HG03064 (cell line): ENCODE results near the gene CNTNAP2.

ENCODE experiments used
- ATAC-seq: cut with Tn5 transposase; IDR thresholded peaks from one replicate; pipeline ENCODE4 v1.9.1; 2021; ENCODE audit warnings: low read depth; ENCODE audit not compliant: unreplicated experiment

The CNTNAP2 gene

DNA sequence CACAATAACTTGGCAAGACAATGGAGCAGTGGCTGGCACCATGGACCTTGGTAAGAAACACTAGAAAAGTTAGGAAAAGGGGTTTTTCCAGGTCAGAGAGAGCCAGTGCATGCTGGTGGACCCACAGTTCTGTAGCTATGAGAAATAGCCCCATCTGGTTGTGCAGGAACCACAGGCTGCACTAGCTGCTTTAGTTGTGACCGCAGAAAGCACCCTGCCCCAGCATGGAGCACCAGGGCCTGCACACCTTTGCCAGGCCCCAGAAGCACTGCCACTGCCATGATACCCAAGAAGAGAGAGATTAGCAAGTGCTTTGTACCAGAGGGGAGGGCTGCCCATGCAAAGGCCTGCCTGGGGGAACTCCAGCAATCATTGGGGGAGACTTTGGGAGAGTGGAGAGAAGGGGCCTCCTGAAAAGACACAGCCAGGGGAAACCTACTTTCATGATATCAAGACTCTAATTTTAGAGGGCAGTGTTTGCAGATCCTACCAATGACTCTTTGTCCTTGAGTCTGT is 2217.9 kb downstream of the CNTNAP2 start:
- no peak for ATAC-seq

DNA sequence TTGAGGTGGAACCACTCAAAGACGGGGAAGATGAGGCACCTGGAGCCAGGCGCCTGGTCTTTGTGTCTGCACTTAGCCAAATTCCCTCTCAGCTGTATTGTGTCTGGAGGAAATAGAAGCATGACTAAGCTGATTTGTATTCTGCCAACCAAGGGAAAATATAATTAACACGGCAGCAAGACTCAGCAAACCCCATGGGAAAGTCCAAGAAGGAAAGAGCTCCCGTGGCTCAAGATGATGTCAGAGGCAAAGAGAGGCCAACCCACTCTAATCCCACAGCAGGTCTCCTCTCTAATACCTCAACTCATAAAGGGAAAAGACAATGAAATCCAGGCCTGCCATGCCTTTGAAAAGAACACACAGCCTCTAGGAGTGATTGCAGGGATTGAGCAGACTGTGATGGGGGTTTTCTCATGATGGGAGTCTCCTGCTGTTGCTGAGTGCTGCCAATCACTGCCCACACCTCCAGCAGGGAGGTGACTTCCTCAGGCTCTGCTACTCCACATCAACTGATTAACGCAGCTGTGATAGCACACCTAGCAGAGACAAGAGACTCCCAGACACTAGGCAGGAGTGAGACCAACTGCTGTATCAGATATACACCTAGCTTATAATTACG is 2218.5 kb downstream of the CNTNAP2 start:
- no peak for ATAC-seq

DNA sequence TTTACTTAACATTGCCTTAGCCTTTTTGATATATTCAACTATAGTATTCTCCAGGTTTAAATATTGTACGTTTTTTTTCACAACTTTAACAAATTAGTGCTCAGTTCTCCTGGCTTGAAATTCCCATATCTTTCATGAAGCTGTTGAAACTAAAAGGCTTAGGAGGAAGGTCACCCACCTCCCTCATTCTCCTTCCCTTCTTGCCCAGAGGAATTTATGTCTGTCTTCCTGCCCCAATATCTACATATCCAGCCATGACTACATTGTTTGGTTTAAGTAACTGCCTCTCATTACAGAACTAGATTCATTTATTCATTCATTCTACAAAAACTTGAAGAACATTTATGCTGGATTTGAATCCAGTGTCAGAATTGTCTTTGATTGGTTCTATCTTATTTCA is 2219.2 kb downstream of the CNTNAP2 start:
- no peak for ATAC-seq

DNA sequence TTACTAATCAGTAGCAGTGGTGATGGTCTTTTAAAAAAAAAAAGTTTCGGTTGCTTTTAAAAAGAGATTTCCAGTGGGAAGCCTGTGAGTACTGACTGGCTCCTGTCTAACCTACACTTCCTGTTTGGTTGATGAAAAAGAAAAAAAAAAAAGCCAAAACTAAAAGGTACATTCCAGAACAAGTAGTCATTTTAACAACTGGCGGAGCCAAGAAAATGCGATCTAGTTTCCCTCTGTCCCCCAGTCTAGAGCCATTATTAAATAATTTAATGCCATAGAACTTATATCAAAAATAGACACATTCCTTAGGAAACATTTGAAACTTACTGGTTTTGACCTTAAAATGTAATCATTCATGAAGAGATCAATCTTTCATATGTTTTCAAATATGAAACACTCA is 2219.8 kb downstream of the CNTNAP2 start:
- ATAC-seq = no peak

DNA sequence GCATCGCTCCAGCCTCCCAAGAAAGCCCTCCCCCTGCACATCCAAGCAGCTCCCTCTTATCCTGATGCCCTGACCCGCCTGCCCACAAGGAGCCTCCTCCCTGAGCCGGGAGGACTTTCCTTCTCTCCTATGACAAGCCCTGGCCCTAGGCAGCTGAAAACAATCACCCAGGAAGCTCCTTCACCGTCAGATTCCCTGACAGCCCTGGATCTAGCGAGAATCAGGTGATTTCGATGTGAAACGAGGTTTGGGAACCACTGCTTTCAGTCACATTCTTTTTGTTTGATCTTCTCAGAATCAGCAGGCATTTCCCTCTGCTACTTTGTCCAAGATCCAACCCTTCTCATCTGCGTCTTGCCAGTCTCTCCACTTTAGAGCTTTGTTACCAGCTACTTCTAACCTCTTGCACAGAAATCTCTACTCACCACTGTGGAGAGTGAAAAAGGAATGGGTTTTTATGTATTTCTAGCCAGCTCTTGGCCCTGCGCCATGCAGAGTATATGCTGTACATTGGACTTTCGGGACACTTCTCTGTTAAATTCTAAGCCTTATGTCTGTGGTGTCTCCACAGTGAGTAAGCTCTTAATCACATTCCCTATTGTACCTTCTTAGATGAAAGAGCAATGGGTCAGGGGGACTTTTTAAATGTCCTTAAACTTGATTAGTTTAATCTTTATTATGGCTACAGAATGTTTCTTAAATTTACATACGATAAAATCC is 2220.8 kb downstream of the CNTNAP2 start:
- no peak for ATAC-seq

DNA sequence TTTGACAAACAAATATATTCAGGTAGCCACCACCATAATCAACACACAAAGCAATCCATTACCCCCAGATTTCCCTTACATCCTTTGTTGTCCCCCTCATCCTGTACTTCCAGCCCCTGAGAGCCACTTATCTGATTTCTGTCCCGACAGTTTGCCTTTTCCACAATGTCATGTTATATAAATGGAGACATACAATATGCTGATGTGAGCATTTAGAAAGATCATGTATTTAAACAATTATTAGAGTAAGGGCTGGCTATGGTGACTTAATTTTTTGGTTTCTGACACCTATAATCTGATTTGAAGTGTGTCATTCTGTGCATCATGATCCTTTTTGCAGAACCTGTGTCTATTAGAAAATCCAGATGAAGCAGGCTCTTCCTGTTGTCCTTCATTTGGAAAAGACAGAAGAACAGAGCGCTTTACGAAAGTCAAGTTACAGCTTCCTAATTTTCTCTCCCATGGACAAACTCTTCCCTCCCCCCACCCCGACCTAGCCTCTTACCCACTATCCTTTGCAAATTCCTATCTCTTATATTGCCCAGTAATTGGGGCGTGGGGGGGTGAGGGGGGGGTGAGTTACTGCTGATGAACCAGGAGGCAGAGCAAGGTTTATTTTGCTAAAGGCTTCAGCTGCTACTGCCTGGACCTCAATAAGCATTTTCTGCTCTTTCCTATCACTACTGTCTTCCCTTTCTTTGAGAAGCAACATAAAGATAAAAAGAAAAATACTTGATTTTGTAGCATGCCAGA is 2221.6 kb downstream of the CNTNAP2 start:
- ATAC-seq = no peak

DNA sequence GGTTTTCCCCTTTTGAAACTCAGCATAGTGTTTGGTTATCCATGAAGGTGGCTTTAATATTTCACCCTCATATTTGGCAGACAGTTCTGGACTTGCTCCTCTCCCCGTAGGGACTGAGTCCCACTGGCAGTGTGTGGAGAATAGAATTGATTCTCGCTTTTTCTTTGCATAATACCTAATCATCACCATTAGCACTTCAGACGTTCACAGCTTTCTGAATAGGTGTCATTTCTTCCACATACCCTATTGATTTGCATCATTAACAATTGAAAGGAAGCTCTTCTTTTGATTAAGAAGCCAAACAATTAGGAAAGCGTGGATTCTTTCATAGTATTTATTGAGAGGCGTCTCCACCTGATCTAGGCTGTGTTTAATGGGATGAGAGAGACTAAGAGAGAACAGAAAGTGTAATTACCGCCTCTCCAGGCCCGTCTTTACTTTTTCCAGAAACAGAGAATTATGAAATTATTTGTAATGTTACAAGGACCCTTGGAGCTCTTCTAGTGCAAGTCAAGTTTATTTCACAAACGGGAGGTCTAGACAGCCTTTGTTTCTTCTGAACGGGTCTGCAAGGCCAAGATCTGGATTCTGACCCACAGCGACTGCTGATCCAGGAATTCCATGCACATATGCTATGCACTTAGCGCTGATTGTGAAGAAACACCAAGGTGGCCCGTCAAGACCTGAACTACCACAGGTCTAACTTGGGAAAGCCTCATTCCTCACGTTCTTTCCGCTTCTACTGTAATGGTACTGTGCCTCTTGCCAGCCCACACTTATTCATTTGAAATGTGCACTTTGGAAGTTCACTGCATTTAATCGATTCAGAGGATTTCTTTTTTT is 2224.1 kb downstream of the CNTNAP2 start:
- ATAC-seq = no peak

DNA sequence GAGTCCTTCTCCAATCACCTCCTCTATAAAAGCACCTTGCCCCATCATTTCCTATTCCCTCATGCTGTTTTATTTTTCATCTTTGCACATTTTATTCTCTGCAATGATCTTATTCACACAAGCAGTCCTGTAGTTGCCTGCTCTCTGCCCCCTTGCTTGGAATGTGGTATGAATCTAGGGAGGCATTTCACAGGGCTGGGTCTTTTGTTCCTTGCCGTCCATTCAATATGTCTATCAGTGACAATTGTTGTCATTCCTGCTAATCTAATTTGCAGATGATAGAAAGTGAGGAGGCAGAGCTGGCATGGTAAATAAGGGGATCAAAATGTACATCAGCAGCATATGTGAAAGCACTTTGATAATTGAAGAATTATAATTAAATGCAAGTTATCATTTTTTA is 2227.8 kb downstream of the CNTNAP2 start:
- ATAC-seq = no peak

DNA sequence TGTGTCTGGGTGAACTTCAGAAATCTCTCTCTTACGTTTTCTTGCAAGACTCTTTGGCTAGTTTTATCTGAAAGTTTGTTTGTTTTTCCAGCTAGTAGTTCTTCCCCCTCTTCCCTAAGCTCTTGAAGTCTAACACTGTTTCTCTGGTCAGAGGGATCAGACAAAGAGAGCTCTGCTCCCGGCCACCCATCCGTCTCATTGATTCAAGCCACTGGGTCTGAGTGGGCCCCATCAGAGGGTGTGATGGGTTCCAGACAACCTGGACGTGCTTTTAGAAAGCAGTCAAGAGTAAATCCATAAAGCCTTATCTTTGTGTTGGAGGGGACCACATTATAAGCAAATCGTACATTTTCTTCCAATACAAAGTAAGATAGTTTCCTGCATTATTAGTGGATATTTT is 2231.4 kb downstream of the CNTNAP2 start:
- no peak for ATAC-seq

DNA sequence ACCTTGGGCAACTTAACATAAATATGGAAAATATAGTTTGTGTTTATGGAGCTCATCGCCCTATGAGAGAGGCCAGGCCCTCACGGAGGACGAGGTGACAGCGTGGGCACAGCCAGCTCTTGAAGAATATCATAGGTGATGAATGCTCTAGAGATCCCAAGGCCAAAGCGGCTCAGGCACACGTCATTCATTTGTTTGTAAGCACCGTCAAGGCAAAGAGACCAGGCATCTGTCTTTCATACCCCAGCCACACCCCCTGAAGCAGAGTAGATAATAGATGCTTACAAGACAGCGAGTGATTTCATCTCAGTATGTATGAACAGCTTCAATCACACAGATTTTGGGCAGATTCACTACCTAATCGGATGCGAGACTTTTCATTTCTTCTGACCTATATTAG is 2231.9 kb downstream of the CNTNAP2 start:
- ATAC-seq = no peak

DNA sequence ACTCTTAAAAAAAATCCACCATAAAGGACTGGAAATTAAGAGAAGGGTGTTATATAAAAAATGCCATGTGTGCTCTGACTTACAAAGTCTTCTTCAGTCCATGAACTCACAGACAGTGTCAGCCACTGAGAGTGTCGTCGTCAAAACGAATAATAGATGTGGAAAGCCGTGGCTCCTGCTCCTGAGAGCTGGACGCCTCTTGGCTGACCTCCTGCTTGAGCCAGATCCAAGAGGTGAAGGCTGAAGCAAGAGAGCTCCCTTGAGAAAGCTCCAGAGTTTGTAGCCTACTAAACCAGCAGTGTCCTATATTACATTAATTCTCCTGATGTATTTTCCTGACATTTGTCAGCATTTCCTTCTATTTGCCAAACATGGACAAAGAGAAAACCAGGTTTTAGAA is 2239.7 kb downstream of the CNTNAP2 start:
- ATAC-seq = no peak

DNA sequence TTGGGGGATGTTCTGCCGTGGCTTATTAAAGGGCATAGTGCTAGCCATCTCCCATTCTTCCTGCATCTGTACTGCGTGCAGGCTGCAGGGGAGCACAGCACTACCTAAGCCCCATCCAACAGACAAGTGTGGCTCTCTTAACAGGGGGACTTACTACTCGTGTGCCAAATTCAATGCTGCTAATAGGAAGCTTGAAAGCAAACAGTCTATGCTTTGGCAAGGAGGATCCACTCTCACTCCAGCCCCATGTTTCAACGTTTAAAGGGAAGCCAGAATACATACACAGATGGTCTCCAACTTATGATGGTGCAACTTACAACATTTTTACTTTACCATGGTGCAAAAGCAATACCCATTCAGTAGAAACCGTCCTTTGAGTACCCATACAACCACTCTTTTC is 2245.9 kb downstream of the CNTNAP2 start:
- no peak for ATAC-seq

DNA sequence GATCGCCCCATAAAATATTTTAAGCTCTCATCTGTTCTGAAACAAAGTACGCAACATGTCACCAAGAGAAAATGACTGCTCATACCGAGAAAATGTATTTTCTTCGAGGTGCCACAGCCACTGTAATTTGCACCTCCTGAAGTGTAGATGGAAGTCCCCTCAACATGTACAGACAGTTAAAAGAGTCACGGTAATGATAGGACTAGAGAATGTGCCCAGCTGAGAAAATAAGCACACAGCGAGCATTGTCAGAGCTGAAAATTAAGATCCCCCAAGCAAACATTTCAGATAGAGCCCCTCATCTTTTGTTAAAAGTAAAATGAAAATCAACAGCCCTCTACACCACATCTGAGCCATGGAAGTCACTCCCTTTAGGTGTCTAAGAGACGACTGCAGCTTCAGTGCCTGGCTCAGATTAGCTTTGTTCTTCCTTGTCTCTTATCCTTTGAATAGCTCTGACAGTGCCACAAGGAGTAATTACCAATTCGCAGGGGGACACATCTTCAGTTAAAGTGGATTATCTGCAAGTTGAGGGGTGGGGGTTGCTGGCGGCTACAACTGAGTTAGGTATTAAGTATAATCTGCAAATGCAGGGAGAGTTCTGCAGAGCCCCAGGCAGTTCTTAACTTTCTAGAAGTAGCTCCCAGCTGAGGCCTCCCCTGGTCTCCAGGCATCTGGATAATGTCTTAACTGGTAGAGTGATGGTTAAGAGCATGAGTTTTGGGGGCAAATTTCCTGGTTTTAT is 2251.3 kb downstream of the CNTNAP2 start:
- ATAC-seq = peak; percentile 84

DNA sequence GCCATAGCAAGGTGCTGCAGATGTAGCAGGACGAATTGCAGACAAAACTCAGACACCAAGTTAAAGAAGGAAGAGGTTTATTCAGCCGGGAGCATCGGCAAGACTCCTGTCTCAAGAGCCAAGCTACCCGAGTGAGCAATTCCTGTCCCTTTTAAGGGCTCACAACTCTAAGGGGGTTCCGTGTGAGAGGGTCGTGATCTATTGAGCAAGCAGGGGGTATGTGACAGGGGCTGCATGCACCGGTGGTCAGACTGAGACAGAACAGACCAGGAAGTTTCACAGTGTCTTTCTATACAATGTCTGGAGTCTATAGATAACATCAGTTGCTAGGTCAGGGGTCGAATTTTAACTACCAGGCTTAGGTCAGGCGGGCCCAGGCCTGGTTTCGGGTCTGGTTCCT is 2252.0 kb downstream of the CNTNAP2 start:
- ATAC-seq = no peak

DNA sequence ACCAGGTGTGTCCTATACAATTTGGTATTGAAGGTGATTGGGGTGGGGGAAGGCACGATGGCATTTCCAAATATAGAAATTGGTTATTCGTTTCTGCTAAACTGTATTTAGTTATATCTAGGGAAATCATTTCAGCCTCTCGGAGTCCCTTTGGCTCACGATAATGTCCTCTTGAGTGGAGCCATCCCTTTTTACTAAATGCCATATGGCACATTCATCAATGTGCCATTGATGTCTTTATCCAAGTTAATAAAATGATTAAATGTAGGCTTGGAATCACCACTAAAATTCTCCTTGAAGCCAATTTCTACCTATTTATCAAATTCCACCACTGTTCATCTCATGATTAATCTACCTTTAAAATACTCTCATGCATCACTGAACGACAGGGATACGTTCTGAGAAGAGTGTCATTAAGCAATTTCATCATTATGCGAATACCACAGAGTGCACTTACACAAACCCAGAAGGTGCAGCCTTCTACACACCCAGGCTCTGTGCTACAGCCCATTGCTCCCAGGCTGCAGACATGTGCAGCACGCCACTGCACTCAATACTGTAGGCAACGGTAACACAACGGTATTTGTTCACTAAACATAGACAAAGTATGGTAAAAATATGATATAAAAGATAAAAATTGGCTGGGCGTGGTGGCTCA is 2254.8 kb downstream of the CNTNAP2 start:
- no peak for ATAC-seq

DNA sequence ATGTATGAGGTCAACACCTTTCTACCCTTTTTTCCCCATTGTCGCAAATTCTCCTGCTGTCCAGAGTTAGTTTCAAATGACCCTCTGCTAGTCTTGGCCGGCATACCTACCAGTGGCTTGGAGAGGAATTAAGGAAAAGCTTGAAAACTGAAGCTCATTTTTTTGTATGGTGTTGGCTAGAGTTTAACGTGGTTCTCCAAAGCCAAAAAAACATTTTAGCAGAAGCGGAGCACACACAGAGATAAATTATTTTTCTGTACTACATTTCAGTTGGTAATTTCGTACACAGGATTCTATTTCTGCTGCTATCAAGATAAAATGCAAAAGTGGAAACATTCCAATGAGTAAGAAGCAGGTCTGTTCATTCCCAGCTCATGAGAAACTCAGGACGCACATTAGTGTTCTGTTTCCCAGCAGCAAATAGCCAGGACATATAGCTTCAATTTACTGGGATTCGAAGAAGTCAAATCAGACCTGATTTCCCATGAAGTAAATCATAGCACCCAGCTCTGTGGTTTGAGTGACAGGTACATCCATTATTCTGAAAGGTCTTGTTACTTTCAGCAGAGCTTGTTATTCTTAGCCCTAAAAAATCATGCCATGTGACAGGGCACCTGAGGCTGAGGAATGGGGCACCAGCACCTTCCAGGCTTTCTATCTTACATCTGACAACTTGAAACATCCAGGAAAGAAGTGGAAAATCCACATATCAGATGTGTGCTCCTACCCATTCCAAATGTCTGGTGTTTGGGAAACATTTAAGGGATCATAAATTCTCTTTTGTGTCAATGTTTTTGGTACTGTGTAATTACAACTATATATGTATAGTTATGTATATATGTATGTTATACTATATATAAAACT is 2258.0 kb downstream of the CNTNAP2 start:
- no peak for ATAC-seq

DNA sequence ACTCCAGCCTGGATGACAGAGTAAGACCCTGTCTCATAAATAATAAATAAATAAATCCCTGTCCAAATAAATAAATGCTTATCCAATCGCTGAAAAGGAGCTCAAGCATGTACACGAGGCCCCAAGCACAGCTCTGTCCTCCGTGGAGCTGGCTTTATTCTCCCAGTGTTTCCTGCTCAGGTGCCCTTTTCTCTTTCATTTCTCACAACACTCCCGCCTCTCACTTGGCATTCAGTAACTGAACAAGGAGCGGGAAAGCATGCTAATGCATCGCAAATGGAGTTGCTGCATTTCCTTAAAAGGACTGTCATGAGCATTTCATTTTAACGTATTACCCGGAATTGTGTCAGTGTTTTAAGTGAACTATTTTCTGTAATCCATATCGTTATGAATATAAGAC is 2263.1 kb downstream of the CNTNAP2 start:
- no peak for ATAC-seq

DNA sequence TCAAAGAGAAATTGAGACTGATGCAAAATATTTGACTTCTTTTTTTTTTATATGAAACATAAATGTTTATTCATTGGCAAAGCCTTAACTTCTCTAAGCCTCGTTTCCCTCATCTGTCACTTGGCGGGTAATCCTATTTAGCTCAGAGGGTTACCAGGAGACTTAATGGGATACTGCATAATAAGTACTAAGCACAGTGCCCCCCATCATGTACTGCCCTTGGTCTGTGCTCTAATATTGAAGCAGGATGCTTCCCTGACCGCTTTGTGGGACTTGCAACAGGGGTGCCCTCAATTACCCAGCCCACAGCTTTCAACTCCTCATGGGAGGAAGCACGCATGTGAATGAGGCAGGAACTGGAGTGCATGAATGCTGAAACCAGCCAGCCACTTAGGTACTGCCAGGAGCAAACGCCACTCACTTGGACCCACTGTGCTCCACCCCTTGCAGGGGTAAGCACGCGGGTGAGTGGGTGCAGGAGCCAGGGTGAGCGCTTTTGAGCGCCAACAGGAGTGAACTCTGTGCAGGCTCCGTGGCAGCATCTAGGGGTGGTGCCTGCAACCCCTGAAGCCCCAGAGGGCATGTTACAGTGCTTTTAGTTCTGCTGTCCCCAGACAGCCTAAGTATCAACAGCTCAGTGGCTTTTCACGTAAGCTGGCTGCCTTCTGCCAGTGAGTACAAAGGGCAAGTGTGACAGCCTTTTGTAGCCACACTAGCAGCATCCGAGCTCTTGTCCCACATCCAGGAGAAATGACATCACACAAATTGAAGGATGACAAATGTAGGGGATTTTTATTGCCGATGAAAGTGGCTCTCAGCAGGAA is 2264.2 kb downstream of the CNTNAP2 start:
- ATAC-seq = no peak
